HG03045 (cell line): ENCODE results near the gene LSP1.

ENCODE experiments used
- ATAC-seq: cut with Tn5 transposase; IDR thresholded peaks from one replicate; pipeline ENCODE4 v1.9.1; 2021; ENCODE audit warnings: mild to moderate bottlenecking, moderate library complexity; ENCODE audit not compliant: unreplicated experiment

The LSP1 gene

DNA sequence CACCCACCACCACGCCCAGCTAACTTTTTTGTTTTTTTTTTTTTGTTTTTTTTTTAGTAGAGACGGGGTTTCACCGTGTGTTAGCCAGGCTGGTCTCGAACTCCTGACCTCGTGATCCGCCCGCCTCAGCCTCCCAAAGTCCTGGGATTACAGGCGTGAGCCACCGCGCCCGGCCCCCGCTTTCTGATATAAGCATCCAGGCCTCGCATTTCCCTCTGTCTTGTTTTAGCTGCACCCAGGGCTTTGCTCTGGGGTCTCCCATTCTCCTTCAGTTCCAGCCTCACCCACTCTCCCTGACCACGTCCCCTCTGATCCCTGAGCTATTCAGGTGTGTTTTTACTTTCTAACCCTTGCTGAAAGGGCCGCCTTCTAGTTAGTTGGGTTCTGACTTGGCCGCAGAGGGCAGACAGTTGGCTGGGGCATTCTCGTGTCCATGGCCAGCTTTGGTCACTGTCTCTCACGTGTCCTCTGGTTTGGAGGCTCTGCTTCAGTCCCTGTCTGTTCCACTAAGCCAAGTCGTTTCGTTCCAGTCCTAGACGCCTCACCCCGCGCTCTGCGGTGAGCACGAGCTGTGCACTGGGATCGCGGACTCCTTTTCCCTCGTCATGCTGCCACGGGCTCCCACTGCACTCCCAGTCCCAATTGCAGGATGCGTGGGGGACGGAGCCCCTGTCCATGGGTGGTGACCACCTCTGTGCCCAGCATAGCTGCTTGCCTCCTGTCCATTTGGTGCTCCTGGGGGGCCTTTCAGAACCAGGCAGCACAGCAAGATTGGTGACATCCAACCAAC lies 60.6 kb downstream of the LSP1 start:
- no peak for ATAC-seq

- no peak for ATAC-seq
Measured at GRCh38 chr11:1915795-1916131, 62.9 kb downstream of the LSP1 start.

DNA sequence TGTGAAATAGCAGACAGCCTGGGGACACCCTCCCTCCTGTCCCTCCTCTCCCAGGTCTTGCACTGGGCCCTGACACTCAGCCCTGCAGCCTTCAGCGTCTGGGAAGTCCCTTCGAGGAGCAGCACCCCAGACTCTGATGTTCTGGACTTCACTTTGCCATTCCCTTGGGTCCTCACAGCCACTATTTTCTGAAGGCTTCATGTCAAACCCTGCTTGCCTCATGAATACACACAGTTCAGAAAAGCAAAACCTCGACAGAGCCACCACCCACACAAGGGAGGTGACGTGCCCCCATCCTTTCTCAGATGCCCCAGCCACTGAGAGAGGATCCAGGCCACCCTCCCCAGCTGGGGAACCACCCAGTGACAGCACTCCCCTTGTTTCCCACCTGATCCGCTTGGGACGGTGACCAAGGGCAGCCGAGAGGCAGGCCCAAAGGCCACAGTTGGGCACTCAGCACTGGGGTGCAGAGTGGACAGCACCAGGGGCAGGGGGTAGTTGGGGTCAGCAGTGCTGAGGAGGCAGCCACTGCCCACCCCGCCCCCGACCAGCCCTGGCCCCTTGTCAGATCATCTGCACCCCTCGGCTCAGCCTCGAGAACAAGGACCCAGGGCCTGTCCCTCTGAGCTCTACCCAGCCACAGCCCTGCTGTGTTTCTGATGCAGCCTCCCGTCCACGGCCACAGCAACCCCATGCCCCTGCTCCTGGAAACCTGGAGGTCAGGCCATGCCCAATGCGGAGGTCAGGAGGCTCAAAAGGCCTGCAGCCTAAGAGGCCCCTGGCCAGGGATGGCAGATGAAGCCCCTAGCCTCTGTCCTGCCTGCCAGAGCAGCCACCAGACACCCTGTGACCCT lies 63.5 kb downstream of the LSP1 start:
- ATAC-seq = no peak

DNA sequence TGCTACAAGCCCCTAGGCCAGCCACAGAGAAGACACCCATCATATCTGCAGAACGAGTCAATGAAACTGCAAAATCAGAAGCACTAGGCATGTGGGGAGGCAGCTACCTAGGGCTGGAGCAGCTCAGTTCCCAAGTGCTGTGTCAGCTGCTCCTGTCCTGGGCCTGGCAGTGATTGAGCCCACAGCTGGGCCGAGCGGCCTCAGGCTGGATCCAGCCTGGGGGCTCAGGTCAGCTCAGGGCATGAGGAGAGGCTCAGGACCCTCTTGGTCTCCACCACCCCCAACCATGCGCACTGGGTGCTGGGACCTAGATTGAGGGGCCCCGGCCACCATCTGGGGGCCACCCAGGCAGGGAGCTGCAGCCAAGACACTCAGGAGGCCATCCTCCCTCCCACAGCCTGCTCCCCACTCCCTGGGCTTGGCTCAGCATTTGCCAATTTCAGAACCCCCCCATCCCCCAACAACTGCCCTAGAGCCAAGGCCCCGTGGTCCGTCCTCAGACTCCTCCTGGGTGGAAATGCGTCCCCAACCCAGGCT lies 64.2 kb downstream of the LSP1 start:
- no peak for ATAC-seq

DNA sequence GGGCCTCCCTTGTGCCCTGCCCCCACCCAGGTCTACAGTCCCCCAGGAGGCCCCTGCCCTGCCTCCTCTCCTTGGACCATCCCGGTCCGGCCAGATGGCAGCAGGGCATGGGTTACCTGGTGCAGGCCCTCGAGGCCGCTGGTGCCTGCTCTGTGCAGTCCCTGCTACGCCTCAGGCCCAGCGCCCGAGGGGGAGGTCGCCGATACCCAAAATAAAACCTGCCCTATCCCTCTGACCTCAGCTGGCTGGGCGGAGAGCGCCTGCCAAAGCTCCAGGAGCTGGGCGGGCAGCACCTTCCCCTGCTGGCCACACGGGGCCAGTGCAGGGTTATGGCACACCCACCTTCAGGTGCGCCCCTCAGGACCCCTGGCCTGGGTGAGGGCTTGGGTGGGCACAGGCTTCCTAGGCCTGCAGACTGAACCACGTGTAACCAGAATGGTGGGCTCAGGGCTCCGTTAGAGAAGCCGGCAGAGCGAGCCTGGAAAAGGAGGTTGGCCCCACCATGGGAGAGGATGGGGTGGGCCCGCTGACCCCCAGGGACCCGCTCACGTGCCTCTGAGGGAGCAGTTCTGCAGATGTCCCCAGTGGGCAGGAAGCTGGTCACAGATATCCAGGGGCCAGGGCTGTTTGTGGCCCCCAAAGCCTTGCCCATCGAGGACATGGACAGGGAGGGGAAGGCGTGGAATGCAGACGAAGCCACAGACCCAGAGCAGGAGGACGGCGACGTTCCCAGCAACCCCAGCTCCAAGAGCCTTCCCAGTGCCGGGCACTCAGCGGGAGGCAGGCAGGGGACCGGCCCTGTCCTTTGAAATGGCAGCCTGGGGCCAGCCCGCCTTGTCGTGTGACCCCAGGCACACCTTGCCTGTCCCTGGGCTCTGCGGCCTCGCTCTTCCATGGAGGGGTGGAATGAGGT lies 64.9 kb downstream of the LSP1 start:
- ATAC-seq = no peak

- ATAC-seq = no peak
Measured at GRCh38 chr11:1918436-1919315, 65.8 kb downstream of the LSP1 start.

GRCh38 chr11:1919391-1920127 lies 66.7 kb downstream of the LSP1 start, which contains the start of gene TNNT3:
Gene TNNT3, plus strand, starts transcription at chr11:1919703. Its CDS starts 3,172 bp downstream, at chr11:1922875.
- ATAC-seq = no peak

GRCh38 chr11:1920128-1920908 lies 67.4 kb downstream of the LSP1 start:
- no peak for ATAC-seq

DNA sequence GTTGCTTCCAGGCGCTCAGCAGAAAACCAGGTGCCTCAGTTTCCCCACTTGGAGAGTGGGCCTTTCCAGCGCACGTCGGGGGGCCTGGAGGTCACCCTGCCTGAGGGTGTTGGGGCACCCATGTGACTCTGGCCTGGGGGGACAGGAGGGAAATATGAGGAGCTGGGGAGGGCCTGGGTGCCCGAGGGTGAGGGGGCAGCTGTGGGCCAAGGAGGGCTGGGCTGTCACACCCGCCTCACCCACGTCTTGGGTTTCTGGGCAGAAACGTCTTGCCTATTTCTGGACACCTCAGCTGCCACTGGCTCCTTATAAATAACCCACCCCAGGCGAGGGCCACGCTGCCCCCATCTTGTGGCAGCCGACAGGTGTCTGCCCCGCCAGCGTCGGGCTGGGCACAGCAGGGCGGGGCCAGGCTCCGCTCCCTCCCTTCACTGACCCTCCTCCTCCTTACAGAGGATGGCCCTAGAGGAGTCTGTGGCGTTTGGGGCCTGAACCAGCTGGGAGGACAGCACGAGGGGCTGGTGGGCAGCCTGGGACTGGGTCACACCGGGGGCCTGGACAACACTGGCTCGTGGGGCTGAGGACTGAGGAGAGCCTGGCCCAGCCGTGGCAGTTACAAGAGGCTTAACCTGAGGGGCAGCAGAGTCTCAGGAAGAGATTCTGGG lies 68.2 kb downstream of the LSP1 start:
- ATAC-seq = no peak

DNA sequence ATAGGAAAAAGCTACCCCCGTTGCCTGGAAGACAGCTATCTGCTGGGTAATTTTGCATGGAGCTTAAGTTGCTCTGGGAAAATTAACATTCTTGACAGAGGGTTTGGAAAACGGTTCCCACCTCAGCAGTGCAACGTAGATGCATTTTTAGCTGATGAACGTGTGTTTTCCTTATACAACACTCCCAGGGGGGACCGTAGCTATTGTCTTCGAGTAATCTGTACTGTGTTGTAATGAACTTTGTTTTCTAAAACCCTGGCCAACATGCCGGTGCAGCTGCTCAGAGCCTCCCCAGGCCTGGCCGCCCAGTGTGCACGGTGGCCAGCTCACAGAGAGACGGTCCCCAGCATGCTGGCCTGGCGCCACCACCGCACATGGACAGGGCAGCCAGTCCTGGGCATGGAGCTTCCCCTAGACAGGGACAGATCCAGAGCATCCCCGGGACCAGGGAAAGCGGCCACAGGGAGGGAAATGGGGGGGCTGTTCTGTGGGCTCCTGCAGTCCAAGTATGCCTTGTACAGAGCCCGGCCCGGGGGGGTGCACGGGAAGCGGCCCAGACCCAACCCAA lies 68.8 kb downstream of the LSP1 start:
- no peak for ATAC-seq

DNA sequence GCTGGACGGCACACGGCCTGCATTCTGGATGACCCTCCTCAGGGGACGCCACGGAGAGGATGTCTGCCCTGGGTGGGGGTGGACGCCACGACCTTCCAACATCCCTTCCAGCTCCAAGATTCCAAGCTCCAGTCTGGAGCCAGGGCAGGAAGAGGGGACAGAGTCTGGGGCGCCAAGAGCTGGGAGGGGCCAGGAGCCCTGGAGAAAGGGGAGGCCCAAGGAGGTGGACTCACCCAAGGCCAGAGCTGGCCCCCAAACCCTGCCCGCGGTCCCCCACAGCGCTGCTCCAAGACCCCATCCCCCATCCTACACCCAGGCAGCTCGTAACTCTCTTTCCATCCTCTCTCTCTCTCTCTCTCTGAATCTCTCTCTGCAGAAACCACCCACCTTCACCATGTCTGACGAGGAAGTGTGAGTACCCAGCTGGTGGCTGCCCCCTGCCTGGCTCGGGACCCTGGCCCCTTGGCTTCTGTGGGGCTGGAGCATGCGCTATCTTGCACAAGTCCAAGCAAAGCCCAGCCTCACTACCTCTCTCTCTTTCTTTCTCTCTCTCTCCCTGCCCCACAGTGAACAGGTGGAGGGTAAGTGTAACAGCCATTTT lies 69.7 kb downstream of the LSP1 start:
- ATAC-seq = no peak

DNA sequence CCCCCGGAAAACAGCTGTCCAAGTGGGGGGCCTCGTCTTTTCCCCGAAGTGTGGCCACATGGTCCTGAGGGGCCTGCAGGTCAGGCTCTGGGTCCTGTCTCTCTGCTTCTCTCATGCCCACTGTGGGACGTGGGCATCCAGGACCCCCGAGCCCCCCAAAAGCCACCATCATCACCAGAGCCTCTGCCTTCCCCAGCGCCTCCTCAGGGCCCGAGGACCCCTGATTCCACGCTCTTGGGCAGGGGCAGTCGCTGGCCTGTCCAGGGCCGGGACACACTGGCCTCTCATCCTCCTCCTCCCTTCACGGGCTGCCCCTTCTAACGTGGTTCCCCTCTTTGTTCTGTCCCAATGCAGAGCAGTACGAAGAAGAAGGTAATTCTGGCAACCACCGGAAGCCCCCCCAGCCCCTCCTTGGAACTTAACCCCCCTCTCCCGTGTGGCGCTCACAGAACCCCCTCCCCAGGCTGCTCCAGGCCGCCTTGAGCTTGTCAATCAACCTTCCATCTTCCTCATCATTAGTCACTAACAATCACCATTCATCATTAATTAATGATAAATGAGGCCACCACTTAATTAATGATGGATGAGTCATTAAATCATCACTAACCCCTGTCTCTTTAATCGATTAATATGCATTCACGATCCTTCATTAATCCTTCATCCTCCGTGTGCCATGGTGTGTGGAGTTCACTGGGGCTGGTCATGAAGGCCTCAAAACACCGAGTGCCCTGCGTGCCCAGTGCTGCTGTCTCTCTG lies 70.5 kb downstream of the LSP1 start:
- no peak for ATAC-seq

- no peak for ATAC-seq
Measured at GRCh38 chr11:1924181-1924580, 71.3 kb downstream of the LSP1 start.

GRCh38 chr11:1924646-1925372 lies 71.9 kb downstream of the LSP1 start:
- no peak for ATAC-seq

DNA sequence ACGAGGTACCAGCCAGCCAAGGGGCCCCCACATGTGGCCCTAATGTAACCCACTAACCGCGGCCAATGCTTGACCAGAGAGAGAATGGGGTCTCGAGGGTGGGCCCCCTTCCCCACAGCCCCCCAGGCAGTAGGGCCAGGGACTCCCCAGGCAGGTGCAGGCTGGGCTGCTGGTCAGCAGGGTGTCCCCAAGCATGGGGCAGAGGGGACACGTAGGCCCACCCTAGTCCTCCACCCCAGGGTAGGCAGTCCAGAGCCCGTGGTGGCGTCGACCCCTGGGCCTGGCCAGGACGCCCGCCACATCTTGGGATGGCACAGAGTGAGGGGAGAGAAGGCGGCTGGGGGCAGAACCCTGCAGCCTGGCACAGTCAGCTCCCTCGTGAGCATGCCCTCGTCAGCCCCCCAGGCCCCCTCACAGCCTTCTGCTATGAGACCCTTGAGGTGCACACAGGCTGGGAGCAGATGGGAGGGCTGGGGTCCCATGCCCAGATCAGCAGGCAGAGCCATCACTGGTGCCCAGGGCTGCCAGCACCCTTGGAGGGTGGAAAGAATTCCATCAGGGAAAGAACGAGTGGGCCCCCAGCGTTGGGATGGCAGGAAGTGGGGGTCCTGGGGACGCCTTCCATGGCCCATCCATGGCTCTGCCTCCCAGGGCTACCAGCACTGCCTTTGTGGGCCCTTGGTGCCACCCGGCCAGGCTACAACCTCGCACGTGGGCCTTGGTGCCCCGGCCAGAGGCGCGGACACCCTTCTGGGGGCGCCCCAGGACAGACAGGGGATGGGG lies 72.7 kb downstream of the LSP1 start:
- no peak for ATAC-seq
